Nephron (organoid): ENCODE measurements around the gene TSPAN31.
"Not testable (repeated sequence)": the region's sequence is repeated elsewhere in the genome, so short reads cannot be mapped to it uniquely, and the experiment has no call there.

Experiments
- H3K27ac Mint-ChIP-seq, 3 experiments: 2 replicates each; pipeline ENCODE4 v1.8.0; 2020; ENCODE audit warnings: mixed read lengths in 3 of 3, mild to moderate bottlenecking in 2 of 3, moderate library complexity in 1 of 3
- H3K27me3 Mint-ChIP-seq: 2 replicates; pipeline ENCODE4 v1.8.0; 2021; ENCODE audit warnings: low read depth, mild to moderate bottlenecking, moderate library complexity, mixed read lengths
- H3K36me3 Mint-ChIP-seq: 2 replicates; pipeline ENCODE4 v1.8.0; 2020; ENCODE audit warnings: low read depth, mixed read lengths
- H3K4me1 Mint-ChIP-seq: 2 replicates; pipeline ENCODE4 v1.8.0; 2020; ENCODE audit warnings: mixed read lengths
- H3K4me3 Mint-ChIP-seq, 3 experiments: 2 replicates each; pipeline ENCODE4 v1.8.0; 2020; ENCODE audit warnings: mild to moderate bottlenecking in 3 of 3, mixed read lengths in 3 of 3, moderate library complexity in 2 of 3
- H3K9me3 Mint-ChIP-seq: 2 replicates; pipeline ENCODE4 v1.8.0; 2020; ENCODE audit warnings: mixed read lengths
- CTCF ChIP-seq, 3 experiments: fragments of 200-600 bp; sonication (generic); IDR thresholded peaks; one replicate each; pipeline ENCODE4 v1.5.0; 2021; ENCODE audit warnings: antibody characterized with exemption in 3 of 3; ENCODE audit not compliant: unreplicated experiment in 3 of 3

TSPAN31 gene

GRCh38 chr12:57707250-57707649 lies 37.6 kb upstream of the TSPAN31 start:
- no peak overlapping the region for H3K27ac Mint-ChIP-seq
- peaks cover 69% of the 10 kb centered on the region for H3K36me3 Mint-ChIP-seq
- TF ChIP-seq CTCF (IDR thresholded peaks at IDR 0.05; ENCODE audit: unreplicated experiment in 3 of 3), result no peak
- no peaks in the 10 kb centered on the region for H3K4me1 Mint-ChIP-seq
- H3K9me3 Mint-ChIP-seq, result peaks cover 12% of the 10 kb centered on the region
- no peak overlapping the region for H3K4me3 Mint-ChIP-seq
- no peaks in the 10 kb centered on the region for H3K27me3 Mint-ChIP-seq

GRCh38 chr12:57708296-57708695 lies 36.5 kb upstream of the TSPAN31 start:
- no peak for TF ChIP-seq CTCF (IDR thresholded peaks at IDR 0.05; ENCODE audit: unreplicated experiment in 3 of 3)
- H3K36me3 Mint-ChIP-seq, result peaks cover 69% of the 10 kb centered on the region
- H3K9me3 Mint-ChIP-seq, result peaks cover 14% of the 10 kb centered on the region
- H3K27me3 Mint-ChIP-seq, result no peaks in the 10 kb centered on the region
- no peak overlapping the region for H3K27ac Mint-ChIP-seq
- H3K4me3 Mint-ChIP-seq, result no peak overlapping the region
- H3K4me1 Mint-ChIP-seq, result no peaks in the 10 kb centered on the region

- H3K4me3 Mint-ChIP-seq, result no peak overlapping the region
Observed at GRCh38 chr12:57712701-57713100, 32.1 kb upstream of the TSPAN31 start.

GRCh38 chr12:57713209-57713608 lies 31.6 kb upstream of the TSPAN31 start:
- Mint-ChIP-seq H3K27ac (no peak overlapping the region), H3K27me3 (no peaks in the 10 kb centered on the region), H3K4me3 (no peak overlapping the region), H3K9me3 (peaks cover 7% of the 10 kb centered on the region), H3K4me1 (no peaks in the 10 kb centered on the region), H3K36me3 (peaks cover 52% of the 10 kb centered on the region)
- TF ChIP-seq CTCF (IDR thresholded peaks at IDR 0.05; ENCODE audit: unreplicated experiment in 3 of 3), result no peak

More at GRCh38 chr12:57712701-57713100, 32.1 kb upstream of the TSPAN31 start:
- Mint-ChIP-seq H3K9me3 (peaks cover 7% of the 10 kb centered on the region), H3K36me3 (peaks cover 48% of the 10 kb centered on the region), H3K27ac (no peak overlapping the region), H3K27me3 (no peaks in the 10 kb centered on the region), H3K4me1 (no peaks in the 10 kb centered on the region)
- no peak for TF ChIP-seq CTCF (IDR thresholded peaks at IDR 0.05; ENCODE audit: unreplicated experiment in 3 of 3)

GRCh38 chr12:57715036-57715748 lies 29.6 kb upstream of the TSPAN31 start:
- H3K27ac Mint-ChIP-seq, H3K9me3 Mint-ChIP-seq, H3K4me3 Mint-ChIP-seq, H3K27me3 Mint-ChIP-seq, H3K4me1 Mint-ChIP-seq: not testable (repeated sequence)
- H3K36me3 Mint-ChIP-seq, result peaks cover 61% of the 10 kb centered on the region

- no peak for TF ChIP-seq CTCF (IDR thresholded peaks at IDR 0.05; ENCODE audit: unreplicated experiment in 3 of 3)
- H3K4me3 Mint-ChIP-seq, result no peak overlapping the region
- H3K9me3 Mint-ChIP-seq, result peaks cover 7% of the 10 kb centered on the region
- H3K4me1 Mint-ChIP-seq, result no peaks in the 10 kb centered on the region
- no peaks in the 10 kb centered on the region for H3K27me3 Mint-ChIP-seq
- H3K36me3 Mint-ChIP-seq, result peaks cover 59% of the 10 kb centered on the region
- no peak overlapping the region for H3K27ac Mint-ChIP-seq
Observed at GRCh38 chr12:57715786-57716185, 29.1 kb upstream of the TSPAN31 start.
